Neuronal stem cell (in vitro differentiated cells): Measurements from ENCODE around the gene PID1.

Experiments
- DNase-seq: peaks from one replicate; pipeline ENCODE4 v3.0.0-alpha.2; 2013; ENCODE audit warnings: low spot score
- H2AFZ ChIP-seq: one replicate; pipeline ENCODE4 v1.6.1; 2013; ENCODE audit warnings: mild to moderate bottlenecking, low read length, inconsistent platforms
- H2AK5ac ChIP-seq: 2 replicates; pipeline ENCODE4 v1.6.1; 2013; ENCODE audit warnings: low read depth, mild to moderate bottlenecking, inconsistent platforms, low read length, moderate library complexity, mixed read lengths
- H2BK120ac ChIP-seq: 2 replicates; pipeline ENCODE4 v1.6.1; 2013; ENCODE audit warnings: low read depth, mild to moderate bottlenecking, inconsistent platforms, low read length, moderate library complexity, mixed read lengths
- H2BK12ac ChIP-seq: one replicate; pipeline ENCODE4 v1.6.1; 2013; ENCODE audit warnings: low read length, inconsistent platforms
- H2BK15ac ChIP-seq: 2 replicates; pipeline ENCODE4 v1.6.1; 2013; ENCODE audit warnings: mild to moderate bottlenecking, low read length, inconsistent platforms, mixed read lengths
- H2BK5ac ChIP-seq: one replicate; pipeline ENCODE4 v1.6.1; 2013; ENCODE audit warnings: inconsistent platforms, mild to moderate bottlenecking, low read length, moderate library complexity
- H3K14ac ChIP-seq: one replicate; pipeline ENCODE4 v1.6.1; 2013; ENCODE audit warnings: low read length, inconsistent platforms
- H3K18ac ChIP-seq: 2 replicates; pipeline ENCODE4 v1.6.1; 2013; ENCODE audit warnings: low read length, inconsistent platforms
- H3K23ac ChIP-seq: 2 replicates; pipeline ENCODE4 v1.6.1; 2013; ENCODE audit warnings: low read depth, mild to moderate bottlenecking, mixed read lengths, low read length, inconsistent platforms; ENCODE audit not compliant: poor library complexity
- H3K27ac ChIP-seq: replicated peaks from 3 replicates; pipeline ENCODE4 v1.5.1; 2013; ENCODE audit warnings: low read length, inconsistent platforms
- H3K27me3 ChIP-seq, 3 experiments: 2 replicates each; pipeline ENCODE4 v1.6.1; 2013; ENCODE audit warnings: low read length in 3 of 3, mild to moderate bottlenecking in 2 of 3, inconsistent platforms in 1 of 3, low read depth in 1 of 3, mixed read lengths in 1 of 3, moderate library complexity in 1 of 3; ENCODE audit not compliant: control insufficient read depth in 3 of 3, insufficient read depth in 3 of 3
- H3K36me3 ChIP-seq, 2 donors: replicated peaks in 1 of 2; 2 replicates each; pipeline ENCODE4 v1.6.1; 2013; ENCODE audit warnings: low read length in 2 of 2; ENCODE audit not compliant: control insufficient read depth in 2 of 2, insufficient read depth in 2 of 2
- H3K4ac ChIP-seq: 2 replicates; pipeline ENCODE4 v1.6.1; 2013; ENCODE audit warnings: inconsistent platforms, mild to moderate bottlenecking, low read length, moderate library complexity
- H3K4me1 ChIP-seq, 2 donors: 1 replicate in 1 of 2; 2 replicates in 1 of 2; pipeline ENCODE4 v1.6.1; 2013; ENCODE audit warnings: low read length in 2 of 2, low read depth in 1 of 2; ENCODE audit not compliant: control insufficient read depth in 2 of 2, insufficient read depth in 1 of 2
- H3K4me2 ChIP-seq: one replicate; pipeline ENCODE4 v1.6.1; 2013; ENCODE audit warnings: mild to moderate bottlenecking, low read length, inconsistent platforms; ENCODE audit not compliant: insufficient read depth, poor library complexity, severe bottlenecking
- H3K4me3 ChIP-seq, 2 donors: 2 replicates each; pipeline ENCODE4 v1.5.1; 2013; ENCODE audit warnings: low read length in 2 of 2, mild to moderate bottlenecking in 2 of 2, inconsistent platforms in 1 of 2, moderate library complexity in 1 of 2
- H3K79me1 ChIP-seq: one replicate; pipeline ENCODE4 v1.6.1; 2013; ENCODE audit warnings: low read depth, mild to moderate bottlenecking, inconsistent platforms, low read length, moderate library complexity
- H3K9ac ChIP-seq: one replicate; pipeline ENCODE4 v1.6.1; 2013; ENCODE audit warnings: mild to moderate bottlenecking, low read depth, low read length, inconsistent platforms; ENCODE audit not compliant: poor library complexity
- H3K9me3 ChIP-seq, 2 donors: replicated peaks in 1 of 2; 2 replicates each; pipeline versions ENCODE3 to v1.6.1; 2013; ENCODE audit warnings: low read length in 2 of 2, mild to moderate bottlenecking in 2 of 2, inconsistent platforms in 1 of 2, low read depth in 1 of 2, mixed read lengths in 1 of 2, moderate library complexity in 1 of 2; ENCODE audit not compliant: control insufficient read depth in 2 of 2, insufficient read depth in 1 of 2
- H4K8ac ChIP-seq: one replicate; pipeline ENCODE4 v1.6.1; 2013; ENCODE audit warnings: low read depth, mild to moderate bottlenecking, inconsistent platforms, low read length, moderate library complexity
- H4K91ac ChIP-seq: one replicate; pipeline ENCODE4 v1.6.1; 2013; ENCODE audit warnings: low read length, low read depth, mild to moderate bottlenecking, inconsistent platforms; ENCODE audit not compliant: poor library complexity
- WGBS, 2 donors: extraction: QIAGEN DNeasy Blood & Tissue Kit; methylation state at CpG; one replicate each; pipeline ENCODE4 v1.1.7; 2013; ENCODE audit warnings: missing lambda C conversion rate in 2 of 2, mixed read lengths in 1 of 2; ENCODE audit not compliant: insufficient read length in 2 of 2, insufficient replicate concordance in 1 of 2; ENCODE audit errors: extremely low coverage in 2 of 2; 5-methylcytosine and 5-hydroxymethylcytosine counted together

The PID1 gene

GRCh38 chr2:229160984-229161383 lies 110.1 kb downstream of the PID1 start:
- Histone ChIP-seq H3K9ac (no peak overlapping the region), H2BK15ac (no peak overlapping the region), H3K36me3 (no peaks in the 10 kb centered on the region), H3K4ac (no peak overlapping the region), H4K8ac (no peak overlapping the region), H3K4me3 (no peak overlapping the region), H2AK5ac (no peak overlapping the region), H4K91ac (no peak overlapping the region), H3K23ac (no peak overlapping the region), H3K18ac (no peak overlapping the region), H2AFZ (no peak overlapping the region), H3K9me3 (no peaks in the 10 kb centered on the region), H2BK12ac (no peak overlapping the region), H2BK5ac (no peak overlapping the region), H3K79me1 (no peaks in the 10 kb centered on the region), H3K27ac (no peak overlapping the region), H3K27me3 (no peaks in the 10 kb centered on the region), H3K4me1 (no peaks in the 10 kb centered on the region), H2BK120ac (no peak overlapping the region), H3K14ac (no peak overlapping the region), H3K4me2 (no peak overlapping the region)
- WGBS, 2 donors: no CpG with 5 or more reads among the region's 2 CpGs
- DNase-seq: no peak

GRCh38 chr2:229160180-229160579 lies 110.9 kb downstream of the PID1 start:
- Histone ChIP-seq H3K36me3 (no peaks in the 10 kb centered on the region), H2BK15ac (no peak overlapping the region), H3K4me2 (no peak overlapping the region), H3K79me1 (no peaks in the 10 kb centered on the region), H2AK5ac (no peak overlapping the region), H4K8ac (no peak overlapping the region), H3K14ac (no peak overlapping the region), H3K4ac (no peak overlapping the region), H2BK12ac (no peak overlapping the region), H3K27me3 (no peaks in the 10 kb centered on the region), H3K23ac (no peak overlapping the region), H3K9ac (no peak overlapping the region), H2AFZ (no peak overlapping the region), H3K27ac (no peak overlapping the region), H3K9me3 (no peaks in the 10 kb centered on the region), H2BK5ac (no peak overlapping the region), H3K4me1 (no peaks in the 10 kb centered on the region), H3K4me3 (no peak overlapping the region), H4K91ac (no peak overlapping the region), H2BK120ac (no peak overlapping the region), H3K18ac (no peak overlapping the region)
- DNase-seq: no peak
- WGBS, 2 donors: no CpG with 5 or more reads among the region's 3 CpGs

GRCh38 chr2:229159405-229159804 lies 111.7 kb downstream of the PID1 start:
- Histone ChIP-seq H4K8ac (no peak overlapping the region), H2AK5ac (no peak overlapping the region), H4K91ac (no peak overlapping the region), H3K27me3 (no peaks in the 10 kb centered on the region), H3K79me1 (no peaks in the 10 kb centered on the region), H3K4me2 (no peak overlapping the region), H2BK15ac (no peak overlapping the region), H3K27ac (no peak overlapping the region), H3K23ac (no peak overlapping the region), H3K4ac (no peak overlapping the region), H3K36me3 (no peaks in the 10 kb centered on the region), H2AFZ (no peak overlapping the region), H2BK12ac (no peak overlapping the region), H3K9ac (no peak overlapping the region), H2BK120ac (no peak overlapping the region), H3K18ac (no peak overlapping the region), H2BK5ac (no peak overlapping the region), H3K4me3 (no peak overlapping the region), H3K14ac (no peak overlapping the region), H3K9me3 (no peaks in the 10 kb centered on the region), H3K4me1 (no peaks in the 10 kb centered on the region)
- no CpG with 5 or more reads among the region's 2 CpGs for WGBS, 2 donors
- DNase-seq: no peak

GRCh38 chr2:229154381-229154780 lies 116.7 kb downstream of the PID1 start:
- Histone ChIP-seq H3K18ac (no peak overlapping the region), H3K4me1 (no peaks in the 10 kb centered on the region), H3K4ac (no peak overlapping the region), H2BK15ac (no peak overlapping the region), H3K9ac (no peak overlapping the region), H3K23ac (no peak overlapping the region), H2BK5ac (no peak overlapping the region), H2AK5ac (no peak overlapping the region), H4K8ac (no peak overlapping the region), H2BK12ac (no peak overlapping the region), H3K14ac (no peak overlapping the region), H4K91ac (no peak overlapping the region), H3K27ac (no peak overlapping the region), H3K9me3 (no peaks in the 10 kb centered on the region), H3K36me3 (no peaks in the 10 kb centered on the region), H2AFZ (no peak overlapping the region), H3K4me2 (no peak overlapping the region), H3K4me3 (no peak overlapping the region), H2BK120ac (no peak overlapping the region), H3K27me3 (no peaks in the 10 kb centered on the region), H3K79me1 (no peaks in the 10 kb centered on the region)
- DNase-seq: no peak
- WGBS, 2 donors: no CpG with 5 or more reads among the region's 6 CpGs
